ENCODE data around the gene KCTD2. TPM values are rescaled to one million over a fixed set of nuclear protein-coding genes. Genes with fewer than 3 reads are reported as not detected.

Gene KCTD2
- total and polyA plus RNA-seq, 2 of the 13 experiments (the other 11 are each of a cell fraction or from before 2014, with no cell fraction given), result 28.3 to 32.6 TPM

DNA sequence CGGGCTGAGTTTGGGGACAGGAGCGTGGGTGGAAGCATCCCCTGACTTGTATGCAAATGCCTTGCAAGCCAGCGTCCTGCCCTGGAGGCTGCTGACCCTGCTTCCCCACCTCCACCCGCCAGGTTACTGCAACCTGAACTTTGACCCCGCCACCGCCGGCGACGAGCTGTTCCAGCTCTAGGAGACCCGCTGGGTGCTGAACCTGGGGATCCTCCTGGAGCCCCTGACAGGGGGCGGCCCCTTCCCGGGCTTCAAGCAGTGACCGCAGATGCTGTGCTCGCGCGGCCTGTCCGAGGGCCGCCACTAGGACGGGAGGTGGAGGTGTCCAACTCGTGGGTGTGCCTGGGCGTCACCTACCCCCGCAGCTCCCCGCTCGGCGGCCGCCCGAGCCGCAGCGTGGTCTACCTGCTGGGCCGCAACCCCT, 30.1 kb downstream of the KCTD2 start (continued):
- TF ChIP-seq, protein P1, sequence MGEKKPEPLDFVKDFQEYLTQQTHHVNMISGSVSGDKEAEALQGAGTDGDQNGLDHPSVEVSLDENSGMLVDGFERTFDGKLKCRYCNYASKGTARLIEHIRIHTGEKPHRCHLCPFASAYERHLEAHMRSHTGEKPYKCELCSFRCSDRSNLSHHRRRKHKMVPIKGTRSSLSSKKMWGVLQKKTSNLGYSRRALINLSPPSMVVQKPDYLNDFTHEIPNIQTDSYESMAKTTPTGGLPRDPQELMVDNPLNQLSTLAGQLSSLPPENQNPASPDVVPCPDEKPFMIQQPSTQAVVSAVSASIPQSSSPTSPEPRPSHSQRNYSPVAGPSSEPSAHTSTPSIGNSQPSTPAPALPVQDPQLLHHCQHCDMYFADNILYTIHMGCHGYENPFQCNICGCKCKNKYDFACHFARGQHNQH (CRISPR knock-in tag; IDR thresholded peaks at IDR 0.05), result peak; percentile 73
- 0 out of 2 replicates have a peak, but pooled peaks have one; percentile 49 for TF ChIP-seq GFI1 (CRISPR knock-in tag; IDR thresholded peaks at IDR 0.05; ENCODE audit: borderline replicate concordance)
- TF ChIP-seq MZF1 (CRISPR knock-in tag; IDR thresholded peaks at IDR 0.05; ENCODE audit: borderline replicate concordance), result no peak
- 0 out of 2 replicates have a peak, but pooled peaks have one; percentile 17 for TF ChIP-seq ZBTB3 (CRISPR knock-in tag; IDR thresholded peaks at IDR 0.05; ENCODE audit: borderline replicate concordance, low read depth)
- no peak for TF ChIP-seq JUN (CRISPR knock-in tag; IDR thresholded peaks at IDR 0.05)
- no peak for TF ChIP-seq POLR2AphosphoS5 (IDR thresholded peaks at IDR 0.05; ENCODE audit: low read depth, low read length)
- TF ChIP-seq DRAP1 (CRISPR knock-in tag; IDR thresholded peaks at IDR 0.05), result peak; percentile 52
- no peak for TF ChIP-seq MAFF (IDR thresholded peaks at IDR 0.05; ENCODE audit: low read depth, low read length)
- peak; percentile 76 for TF ChIP-seq FOXO1 (CRISPR knock-in tag; IDR thresholded peaks at IDR 0.05)
- TF ChIP-seq MAFG (CRISPR knock-in tag; IDR thresholded peaks at IDR 0.05), result no peak
- TF ChIP-seq, protein P2, sequence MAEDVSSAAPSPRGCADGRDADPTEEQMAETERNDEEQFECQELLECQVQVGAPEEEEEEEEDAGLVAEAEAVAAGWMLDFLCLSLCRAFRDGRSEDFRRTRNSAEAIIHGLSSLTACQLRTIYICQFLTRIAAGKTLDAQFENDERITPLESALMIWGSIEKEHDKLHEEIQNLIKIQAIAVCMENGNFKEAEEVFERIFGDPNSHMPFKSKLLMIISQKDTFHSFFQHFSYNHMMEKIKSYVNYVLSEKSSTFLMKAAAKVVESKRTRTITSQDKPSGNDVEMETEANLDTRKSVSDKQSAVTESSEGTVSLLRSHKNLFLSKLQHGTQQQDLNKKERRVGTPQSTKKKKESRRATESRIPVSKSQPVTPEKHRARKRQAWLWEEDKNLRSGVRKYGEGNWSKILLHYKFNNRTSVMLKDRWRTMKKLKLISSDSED (CRISPR knock-in tag; IDR thresholded peaks at IDR 0.05), result no peak
- peak; percentile 46 for TF ChIP-seq TEAD3 (CRISPR knock-in tag; optimal IDR thresholded peaks at IDR 0.05; ENCODE audit: borderline replicate concordance)
- 0 out of 2 replicates have a peak, but pooled peaks have one; percentile 39 for TF ChIP-seq ZNF782 (CRISPR knock-in tag; IDR thresholded peaks at IDR 0.05; ENCODE audit: borderline replicate concordance)
- peak; percentile 78 for TF ChIP-seq ZBTB7A (CRISPR knock-in tag; IDR thresholded peaks at IDR 0.05)
- peak; percentile 81 for TF ChIP-seq SKI (IDR thresholded peaks at IDR 0.05; ENCODE audit: partially characterized antibody)
- TF ChIP-seq ZNF180 (CRISPR knock-in tag; IDR thresholded peaks at IDR 0.05; ENCODE audit: borderline replicate concordance, low read depth), result no peak
- peak; percentile 82; the same call in 1 of the 2 replicates for TF ChIP-seq ZNF710 (CRISPR knock-in tag; IDR thresholded peaks at IDR 0.05; ENCODE audit: borderline replicate concordance)
- TF ChIP-seq ZNF562 (CRISPR knock-in tag; IDR thresholded peaks at IDR 0.05; ENCODE audit: borderline replicate concordance), result no peak
- TF ChIP-seq ZNF792 (CRISPR knock-in tag; IDR thresholded peaks at IDR 0.05), result no peak
- peak; percentile 52; the same call in 1 of the 2 replicates for TF ChIP-seq ZMYM4 (CRISPR knock-in tag; IDR thresholded peaks at IDR 0.05)
- no peak for TF ChIP-seq JDP2 (CRISPR knock-in tag; IDR thresholded peaks at IDR 0.05; ENCODE audit: borderline replicate concordance)
- peak; percentile 63 for TF ChIP-seq U2AF1 (optimal IDR thresholded peaks at IDR 0.05; ENCODE audit: low read depth, low read length)
- TF ChIP-seq, protein P3, sequence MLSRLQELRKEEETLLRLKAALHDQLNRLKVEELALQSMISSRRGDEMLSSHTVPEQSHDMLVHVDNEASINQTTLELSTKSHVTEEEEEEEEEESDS (CRISPR knock-in tag; IDR thresholded peaks at IDR 0.05; ENCODE audit: borderline replicate concordance), result 0 out of 2 replicates have a peak, but pooled peaks have one; percentile 30
- peak; percentile 87 for TF ChIP-seq HDAC1 (CRISPR knock-in tag; IDR thresholded peaks at IDR 0.05)
- TF ChIP-seq GRHL1 (CRISPR knock-in tag; conservative IDR thresholded peaks at IDR 0.05), result no peak

All from HepG2 (cell line).